Activated CD4-positive, alpha-beta T cell treated with anti-CD3 and anti-CD28 coated beads, Interleukin-2, amount 10 ng/mL, durations not matched to agents 7 days and 5 days (primary cell): ENCODE measurements around the gene MEF2D. TPM values are rescaled to one million over a fixed set of nuclear protein-coding genes. Genes with fewer than 3 reads are reported as not detected.

ENCODE experiments used
- CTCF ChIA-PET: fragments of 350-600 bp; sonication (Branson Sonifier 250); formaldehyde crosslinking; loops from one replicate; lab custom pipeline; 2021; ENCODE audit warnings: antibody characterized with exemption; lab: Charles Lee
- POLR2A ChIA-PET: fragments of 350-600 bp; sonication (Branson Sonifier 250); formaldehyde crosslinking; loops from one replicate; lab custom pipeline; 2021; ENCODE audit warnings: antibody characterized with exemption; lab: Charles Lee
- DNase-seq: peaks from one replicate; pipeline ENCODE4 v3.0.0-alpha.2; 2020
- H3K27ac Mint-ChIP-seq: one replicate; pipeline ENCODE4 v1.8.0; 2021; ENCODE audit warnings: mild to moderate bottlenecking, moderate library complexity, mixed read lengths
- H3K27me3 Mint-ChIP-seq: one replicate; pipeline ENCODE4 v1.8.0; 2021; ENCODE audit warnings: mixed read lengths
- H3K36me3 Mint-ChIP-seq: one replicate; pipeline ENCODE4 v1.8.0; 2021; ENCODE audit warnings: low read depth, mixed read lengths
- H3K4me1 Mint-ChIP-seq: one replicate; pipeline ENCODE4 v1.8.0; 2021; ENCODE audit warnings: mixed read lengths
- H3K4me3 Mint-ChIP-seq: one replicate; pipeline ENCODE4 v1.8.0; 2021; ENCODE audit warnings: mild to moderate bottlenecking, moderate library complexity, mixed read lengths
- H3K9me3 Mint-ChIP-seq: one replicate; pipeline ENCODE4 v1.8.0; 2021; ENCODE audit warnings: mixed read lengths
- total RNA-seq, 2 experiments: library from RNA; stranded (reverse); gene quantifications; one replicate each; pipeline ENCODE4 v1.2.3, GENCODE V29; 2021

MEF2D gene
- total RNA-seq, 2 experiments from 2014 or later = 34.0 to 39.4 TPM

GRCh38 chr1:156534424-156535060 lies 34.0 kb upstream of the MEF2D start:
- DNase-seq = no peak
- ChIA-PET CTCF (interaction anchor here (1.0 to 1.4 kb wide), 4 partner anchors 10 to 33 kb away, joined by 3 to 4 read pairs (median 3); no protein-coding TSS in a partner anchor), POLR2A (no interaction called here)
- H3K27ac Mint-ChIP-seq = no peak overlapping the region
- no peaks in the 10 kb centered on the region for H3K27me3 Mint-ChIP-seq
- H3K4me3 Mint-ChIP-seq = no peak overlapping the region
- peaks cover 6% of the 10 kb centered on the region for H3K4me1 Mint-ChIP-seq
- no peaks in the 10 kb centered on the region for H3K9me3 Mint-ChIP-seq
- peaks cover 21% of the 10 kb centered on the region for H3K36me3 Mint-ChIP-seq

DNA sequence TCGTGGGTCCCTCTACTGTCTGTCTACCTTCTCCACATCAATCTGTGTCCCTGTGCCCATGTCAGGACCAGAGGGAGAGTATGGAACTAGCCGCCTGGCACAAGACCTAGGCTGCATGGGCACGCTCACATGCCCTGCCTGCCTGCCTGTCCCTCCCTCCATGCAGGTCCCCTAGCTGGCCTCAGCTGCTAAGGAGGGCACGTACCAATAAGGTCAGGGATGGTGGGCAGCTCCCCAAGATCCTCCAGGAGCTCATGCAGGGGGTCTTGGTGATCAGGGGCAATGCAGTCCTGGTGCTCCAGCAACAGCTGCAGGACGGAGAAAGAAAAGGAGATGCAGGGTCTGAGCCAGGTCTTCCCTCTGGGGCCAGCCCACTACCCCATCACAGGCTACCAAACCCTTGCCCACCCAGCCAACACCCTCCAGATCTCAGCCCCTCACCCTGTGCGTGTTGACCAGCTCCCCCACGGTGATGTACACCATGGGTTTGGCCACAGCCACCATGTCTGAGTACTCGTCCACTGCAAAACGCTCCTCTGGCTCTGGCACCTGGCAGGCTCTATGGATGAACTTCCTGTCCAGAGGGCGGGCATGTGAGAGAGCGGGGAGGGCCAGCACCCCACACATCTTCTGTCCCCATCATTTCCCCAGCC lies 33.1 kb upstream of the MEF2D start:
- CTCF ChIA-PET = interaction anchor here (1.0 to 2.8 kb wide), 4 partner anchors 10 to 148 kb away, joined by 3 to 9 read pairs (median 3); no protein-coding TSS in a partner anchor
- no peak overlapping the region for H3K27ac Mint-ChIP-seq
- H3K4me1 Mint-ChIP-seq = peaks cover 5% of the 10 kb centered on the region
- POLR2A ChIA-PET = no interaction called here
- no peaks in the 10 kb centered on the region for H3K9me3 Mint-ChIP-seq
- no peak overlapping the region for H3K4me3 Mint-ChIP-seq
- no peaks in the 10 kb centered on the region for H3K27me3 Mint-ChIP-seq
- DNase-seq = no peak
- peaks cover 19% of the 10 kb centered on the region for H3K36me3 Mint-ChIP-seq

GRCh38 chr1:156532374-156532773 lies 31.8 kb upstream of the MEF2D start:
- POLR2A ChIA-PET = no interaction called here
- Mint-ChIP-seq H3K9me3 (no peaks in the 10 kb centered on the region), H3K4me3 (no peak overlapping the region), H3K36me3 (peaks cover 26% of the 10 kb centered on the region), H3K4me1 (peaks cover 16% of the 10 kb centered on the region), H3K27me3 (no peaks in the 10 kb centered on the region), H3K27ac (no peak overlapping the region)
- CTCF ChIA-PET = interaction anchor here (0.7 to 2.8 kb wide), 3 partner anchors 9 to 51 kb away, joined by 3 to 9 read pairs (median 6); no protein-coding TSS in a partner anchor
- no peak for DNase-seq

- Mint-ChIP-seq H3K4me3 (no peak overlapping the region), H3K9me3 (no peaks in the 10 kb centered on the region), H3K27me3 (no peaks in the 10 kb centered on the region), H3K36me3 (peaks cover 31% of the 10 kb centered on the region), H3K27ac (no peak overlapping the region), H3K4me1 (peaks cover 31% of the 10 kb centered on the region)
- ChIA-PET POLR2A (no interaction called here), CTCF (interaction anchor here (1.0 kb wide), 1 partner anchor 13 kb away, joined by 5 read pairs; no protein-coding TSS in a partner anchor)
- DNase-seq = no peak
Measured at GRCh38 chr1:156530006-156530405, 29.4 kb upstream of the MEF2D start.

GRCh38 chr1:156528875-156529425 lies 28.4 kb upstream of the MEF2D start:
- no peak overlapping the region for H3K27ac Mint-ChIP-seq
- no peaks in the 10 kb centered on the region for H3K27me3 Mint-ChIP-seq

DNA sequence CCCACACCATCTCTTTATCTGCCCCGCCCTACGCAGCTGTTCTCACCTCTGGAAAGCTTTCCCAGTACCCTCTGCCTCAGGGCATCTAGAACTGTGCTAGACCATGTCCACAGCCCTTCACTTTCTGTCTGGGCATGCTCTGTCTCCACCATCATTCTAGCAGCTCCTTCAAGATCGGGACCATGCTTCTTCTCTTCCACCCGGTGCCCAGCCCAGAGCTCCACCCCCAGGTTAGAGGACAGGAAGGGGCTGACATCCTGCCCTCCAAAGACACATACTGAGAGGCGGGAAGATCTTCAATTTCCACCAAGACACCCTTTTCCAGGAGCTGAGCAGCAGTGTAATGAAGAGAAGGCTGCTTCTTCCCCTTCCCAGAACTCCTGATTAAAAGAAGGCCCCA lies 27.7 kb upstream of the MEF2D start:
- CTCF ChIA-PET = interaction anchor here (0.5 to 2.6 kb wide), 8 partner anchors 14 to 386 kb away, joined by 3 to 9 read pairs (median 4); partner anchors contain the start of gene MEF2D
- no peak overlapping the region for H3K4me3 Mint-ChIP-seq
- peaks cover 28% of the 10 kb centered on the region for H3K36me3 Mint-ChIP-seq
- no peak for DNase-seq
- no peaks in the 10 kb centered on the region for H3K27me3 Mint-ChIP-seq
- POLR2A ChIA-PET = interaction anchor here (0.6 kb wide), 1 partner anchor 28 kb away, joined by 3 read pairs; the partner anchor contains the start of gene MEF2D
- peak overlapping the region; percentile 31 for H3K27ac Mint-ChIP-seq
- H3K9me3 Mint-ChIP-seq = no peaks in the 10 kb centered on the region
- peaks cover 44% of the 10 kb centered on the region for H3K4me1 Mint-ChIP-seq

More at GRCh38 chr1:156528875-156529425, 28.4 kb upstream of the MEF2D start:
- peaks cover 31% of the 10 kb centered on the region for H3K36me3 Mint-ChIP-seq
- H3K4me3 Mint-ChIP-seq = no peak overlapping the region
- no peaks in the 10 kb centered on the region for H3K9me3 Mint-ChIP-seq
- peaks cover 41% of the 10 kb centered on the region for H3K4me1 Mint-ChIP-seq
- no peak for DNase-seq
- ChIA-PET CTCF (interaction anchor here (0.5 to 2.6 kb wide), 6 partner anchors 14 to 387 kb away, joined by 3 to 9 read pairs (median 4); partner anchors contain the start of gene MEF2D), POLR2A (no interaction called here)

GRCh38 chr1:156527584-156527983 lies 27.0 kb upstream of the MEF2D start:
- H3K4me1 Mint-ChIP-seq = peaks cover 44% of the 10 kb centered on the region
- no peak overlapping the region for H3K27ac Mint-ChIP-seq
- H3K36me3 Mint-ChIP-seq = peaks cover 27% of the 10 kb centered on the region

DNA sequence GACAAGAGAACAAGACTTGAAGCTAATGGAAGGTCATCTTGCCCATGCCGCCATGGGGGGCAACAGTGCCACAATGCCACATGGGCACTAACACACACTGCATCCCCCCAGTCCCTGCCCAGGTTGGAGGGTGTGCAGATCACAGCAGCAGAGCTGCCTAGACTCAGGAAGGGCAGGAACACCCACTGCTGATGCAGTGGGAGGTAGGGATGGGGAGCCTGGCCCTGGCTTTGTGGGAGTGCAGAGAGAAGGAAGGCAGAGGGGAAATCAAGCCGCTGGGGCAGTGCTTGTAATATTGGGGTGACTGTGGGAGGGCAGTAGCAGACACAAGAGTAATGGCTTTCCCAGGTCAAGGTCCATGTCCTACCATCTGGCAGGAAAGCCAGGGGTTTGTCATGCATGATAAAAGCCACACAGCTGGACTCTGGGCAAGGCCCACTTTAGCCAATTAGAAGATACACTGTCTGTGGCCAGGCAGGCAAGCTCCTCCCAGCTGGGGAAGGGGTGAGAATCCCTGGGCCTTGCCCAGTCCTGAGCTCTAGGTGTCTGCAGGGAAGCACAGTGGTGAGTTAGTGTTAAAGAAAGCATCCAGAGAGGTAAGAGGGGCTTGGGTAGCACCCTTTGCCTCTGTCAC lies 25.4 kb upstream of the MEF2D start:
- Mint-ChIP-seq H3K9me3 (no peaks in the 10 kb centered on the region), H3K36me3 (peaks cover 23% of the 10 kb centered on the region), H3K4me1 (peaks cover 44% of the 10 kb centered on the region), H3K27ac (no peak overlapping the region), H3K27me3 (peaks cover 2% of the 10 kb centered on the region), H3K4me3 (no peak overlapping the region)
- POLR2A ChIA-PET = no interaction called here
- no peak for DNase-seq
- CTCF ChIA-PET = interaction anchor here (0.6 to 1.9 kb wide), 6 partner anchors 10 to 98 kb away, joined by 3 to 7 read pairs (median 4); no protein-coding TSS in a partner anchor

More at GRCh38 chr1:156527584-156527983, 27.0 kb upstream of the MEF2D start:
- no peak overlapping the region for H3K4me3 Mint-ChIP-seq
- no peak for DNase-seq
- no peaks in the 10 kb centered on the region for H3K9me3 Mint-ChIP-seq
- CTCF ChIA-PET = interaction anchor here (0.8 to 2.6 kb wide), 7 partner anchors 13 to 47 kb away, joined by 3 to 9 read pairs (median 4); partner anchors contain the start of gene MEF2D
- POLR2A ChIA-PET = interaction anchor here (0.6 kb wide), 1 partner anchor 27 kb away, joined by 3 read pairs; the partner anchor contains the start of gene MEF2D
- no peaks in the 10 kb centered on the region for H3K27me3 Mint-ChIP-seq

DNA sequence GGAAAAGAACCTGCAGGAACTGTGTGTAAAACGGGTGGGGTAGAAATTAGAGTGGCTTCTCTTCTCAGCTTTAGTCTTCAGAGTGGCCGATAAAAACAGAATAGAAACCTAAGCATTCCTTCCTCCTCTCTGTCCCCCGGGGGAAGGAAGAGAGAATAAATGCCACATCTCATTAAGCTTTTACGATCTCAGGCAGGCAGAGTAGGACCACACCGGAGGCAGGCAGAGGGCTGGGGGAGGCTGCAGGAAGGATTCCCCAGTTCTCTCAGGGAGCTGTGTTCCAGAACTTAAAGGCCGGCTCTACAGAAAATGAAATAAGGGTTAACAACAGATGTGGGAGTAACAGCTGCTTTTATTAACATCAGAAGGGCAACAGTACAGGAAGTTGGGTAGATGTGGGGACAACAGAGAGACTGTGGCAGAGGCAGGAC lies 24.5 kb upstream of the MEF2D start:
- Mint-ChIP-seq H3K36me3 (peaks cover 21% of the 10 kb centered on the region), H3K4me3 (peak overlapping the region; percentile 3), H3K27me3 (peaks cover 2% of the 10 kb centered on the region), H3K4me1 (peaks cover 44% of the 10 kb centered on the region), H3K9me3 (no peaks in the 10 kb centered on the region), H3K27ac (peak overlapping the region; percentile 72)
- POLR2A ChIA-PET = no interaction called here
- no peak for DNase-seq
- CTCF ChIA-PET = interaction anchor here (0.6 to 3.2 kb wide), 11 partner anchors 9 to 153 kb away, joined by 3 to 9 read pairs (median 4); partner anchors contain the start of gene MEF2D

- Mint-ChIP-seq H3K27ac (peak overlapping the region; percentile 72), H3K27me3 (peaks cover 2% of the 10 kb centered on the region), H3K36me3 (peaks cover 21% of the 10 kb centered on the region), H3K9me3 (no peaks in the 10 kb centered on the region), H3K4me3 (peak overlapping the region; percentile 15), H3K4me1 (peaks cover 44% of the 10 kb centered on the region)
- ChIA-PET CTCF (interaction anchor here (0.8 to 3.2 kb wide), 10 partner anchors 11 to 139 kb away, joined by 3 to 9 read pairs (median 4); no protein-coding TSS in a partner anchor), POLR2A (no interaction called here)
- DNase-seq = peak; percentile 25
Measured at GRCh38 chr1:156524481-156524869, 23.9 kb upstream of the MEF2D start.

DNA sequence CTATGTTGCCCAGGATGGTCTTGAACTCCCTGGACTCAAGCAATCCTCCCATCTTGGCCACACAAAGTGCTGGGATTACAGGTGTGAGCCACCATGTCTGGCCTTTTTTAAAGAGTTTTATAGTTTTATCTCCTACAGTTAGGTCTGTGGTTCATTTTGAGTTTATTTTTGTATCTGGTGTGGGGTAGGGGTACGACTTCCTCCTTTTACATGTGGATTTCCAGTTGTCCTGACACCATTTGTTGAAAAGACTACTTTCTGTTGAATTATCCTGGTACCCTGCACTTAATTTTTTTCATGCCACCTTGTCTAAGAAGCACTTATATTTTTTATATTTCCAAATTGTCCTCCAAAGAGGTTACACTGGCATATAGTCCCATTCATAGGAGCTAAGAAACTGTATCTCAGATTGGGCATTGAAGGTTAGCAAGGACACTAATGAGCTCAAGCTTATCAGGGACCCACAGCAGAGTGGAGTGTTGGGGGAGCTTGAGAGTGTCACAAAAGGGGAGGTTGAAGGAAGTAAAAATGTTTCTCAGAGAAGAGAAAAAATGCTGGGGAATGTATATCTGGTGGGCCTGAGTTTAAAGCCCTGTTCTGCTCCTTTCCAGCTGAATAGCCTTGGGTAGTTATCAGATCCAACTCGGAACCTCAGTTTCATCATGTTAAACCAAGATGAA lies 23.4 kb upstream of the MEF2D start:
- Mint-ChIP-seq H3K27ac (peak overlapping the region; percentile 72), H3K4me1 (peaks cover 43% of the 10 kb centered on the region), H3K4me3 (no peak overlapping the region), H3K27me3 (peaks cover 2% of the 10 kb centered on the region), H3K9me3 (no peaks in the 10 kb centered on the region), H3K36me3 (peaks cover 19% of the 10 kb centered on the region)
- ChIA-PET CTCF (interaction anchor here (1.0 to 3.2 kb wide), 9 partner anchors 10 to 138 kb away, joined by 3 to 9 read pairs (median 4); no protein-coding TSS in a partner anchor), POLR2A (no interaction called here)
- DNase-seq = no peak
